GM18517 (cell line): ENCODE measurements around the gene ZBTB39.
"Not testable (repeated sequence)": the region's sequence is repeated elsewhere in the genome, so short reads cannot be mapped to it uniquely, and the experiment has no call there.

Experiments
- ATAC-seq: cut with Tn5 transposase; IDR thresholded peaks from one replicate; pipeline ENCODE4 v1.9.1; 2021; ENCODE audit warnings: mild to moderate bottlenecking, moderate library complexity; ENCODE audit not compliant: unreplicated experiment

The ZBTB39 gene

GRCh38 chr12:56983386-56983785 is 23.0 kb downstream of the ZBTB39 start:
- ATAC-seq = no peak

- ATAC-seq = not testable (repeated sequence)
These were observed 23.6 kb downstream of the ZBTB39 start for GRCh38 chr12:56982578-56983236.

GRCh38 chr12:56980941-56981530 is 25.3 kb downstream of the ZBTB39 start:
- no peak for ATAC-seq

- ATAC-seq = no peak
These were observed 26.1 kb downstream of the ZBTB39 start for GRCh38 chr12:56980268-56980667.

GRCh38 chr12:56979628-56980027 is 26.7 kb downstream of the ZBTB39 start:
- no peak for ATAC-seq

- no peak for ATAC-seq
These were observed 27.8 kb downstream of the ZBTB39 start for GRCh38 chr12:56978397-56979138.

GRCh38 chr12:56977361-56977760 is 29.0 kb downstream of the ZBTB39 start:
- not testable (repeated sequence) for ATAC-seq

- not testable (repeated sequence) for ATAC-seq
These were observed 32.1 kb downstream of the ZBTB39 start for GRCh38 chr12:56974224-56974623.

- not testable (repeated sequence) for ATAC-seq
These were observed 37.4 kb downstream of the ZBTB39 start for GRCh38 chr12:56968910-56969309.

- not testable (repeated sequence) for ATAC-seq
These were observed 40.2 kb downstream of the ZBTB39 start for GRCh38 chr12:56965997-56966642.

- ATAC-seq = not testable (repeated sequence)
These were observed 41.2 kb downstream of the ZBTB39 start for GRCh38 chr12:56965124-56965523.

GRCh38 chr12:56963557-56963956 is 42.8 kb downstream of the ZBTB39 start:
- not testable (repeated sequence) for ATAC-seq

GRCh38 chr12:56962247-56962646 is 44.1 kb downstream of the ZBTB39 start:
- not testable (repeated sequence) for ATAC-seq

GRCh38 chr12:56958422-56958821 is 47.9 kb downstream of the ZBTB39 start:
- no peak for ATAC-seq

- no peak for ATAC-seq
These were observed 48.9 kb downstream of the ZBTB39 start, which contains the start of gene RDH16 for GRCh38 chr12:56957229-56958052. Gene RDH16, minus strand, starts transcription at chr12:56957608. Its CDS starts 146 bp downstream, at chr12:56957462.

- ATAC-seq = no peak
These were observed 50.6 kb downstream of the ZBTB39 start for GRCh38 chr12:56955631-56956256.

GRCh38 chr12:56954958-56955355 is 51.4 kb downstream of the ZBTB39 start:
- ATAC-seq = no peak

GRCh38 chr12:56954057-56954957 is 52.0 kb downstream of the ZBTB39 start:
- ATAC-seq = no peak

- no peak for ATAC-seq
These were observed 53.0 kb downstream of the ZBTB39 start for GRCh38 chr12:56953314-56953713.
